T-cell (primary cell): Measurements from ENCODE around the gene KLHDC8A. TPM values are rescaled to one million over a fixed set of nuclear protein-coding genes. Genes with fewer than 3 reads are reported as not detected.

Experiments used
- ATAC-seq, 4 experiments: fragments of 200-7000 bp in 3 of 4; fragments of 150-1000 bp in 1 of 4; cut with Tn5 transposase; replicated peaks in 1 of 4; 1 replicate in 3 of 4; 2 replicates in 1 of 4; pipeline ENCODE4 v1.10.0; 2021; ENCODE audit warnings: moderate library complexity in 3 of 4, mild to moderate bottlenecking in 2 of 4, moderate number of reproducible peaks in 1 of 4
- CTCF ChIA-PET, 2 donors: fragments of 300-600 bp; sonication (Branson Sonifier 250); formaldehyde crosslinking; loops; one replicate each; lab custom pipeline; 2022; ENCODE audit warnings: antibody characterized with exemption in 2 of 2; lab: Charles Lee
- POLR2A ChIA-PET, 2 donors: fragments of 300-600 bp; sonication (Branson Sonifier 250); formaldehyde crosslinking; loops; one replicate each; lab custom pipeline; 2022; ENCODE audit warnings: antibody characterized with exemption in 2 of 2; lab: Charles Lee
- DNase-seq, 35 experiments: peaks; one replicate each; pipeline versions ENCODE4 v3.0.0 to v3.0.0-alpha.2; 2013 to 2023
- H3K27ac ChIP-seq: one replicate; pipeline ENCODE4 v1.5.1; 2013; ENCODE audit warnings: low read length
- H3K27me3 ChIP-seq, 2 experiments: replicated peaks in 1 of 2; 1 replicate in 1 of 2; 2 replicates in 1 of 2; pipeline versions ENCODE4 v1.6.1 to v1.7.0; 2013; ENCODE audit warnings: low read length in 1 of 2, mixed read lengths in 1 of 2; ENCODE audit not compliant: control insufficient read depth in 2 of 2, insufficient read depth in 2 of 2; ENCODE audit errors: extremely low read depth in 1 of 2
- H3K36me3 ChIP-seq, 2 donors: 1 replicate in 1 of 2; 2 replicates in 1 of 2; pipeline versions ENCODE4 v1.6.1 to v1.7.0; 2013; ENCODE audit warnings: low read length in 1 of 2; ENCODE audit not compliant: control insufficient read depth in 2 of 2, insufficient read depth in 1 of 2; ENCODE audit errors: extremely low read depth in 1 of 2
- H3K4me1 ChIP-seq, 2 experiments: 1 replicate in 1 of 2; 2 replicates in 1 of 2; pipeline versions ENCODE4 v1.6.1 to v1.7.0; 2013; ENCODE audit warnings: low read length in 2 of 2, mixed read lengths in 1 of 2; ENCODE audit not compliant: insufficient read depth in 2 of 2, control insufficient read depth in 1 of 2; ENCODE audit errors: extremely low read depth in 1 of 2
- H3K4me3 ChIP-seq, 2 donors: 1 replicate in 1 of 2; 2 replicates in 1 of 2; pipeline versions ENCODE4 v1.5.1 to v1.7.0; 2013; ENCODE audit warnings: mild to moderate bottlenecking in 2 of 2, low read length in 1 of 2, moderate library complexity in 1 of 2; ENCODE audit not compliant: control insufficient read depth in 1 of 2; ENCODE audit errors: extremely low read depth in 1 of 2
- H3K9me3 ChIP-seq: 2 replicates; pipeline ENCODE4 v1.7.0; 2013
- H3K27ac Mint-ChIP-seq, 2 donors: one replicate each; pipeline ENCODE4 v1.8.0; 2020 to 2021; ENCODE audit warnings: mild to moderate bottlenecking in 2 of 2, mixed read lengths in 2 of 2
- H3K27me3 Mint-ChIP-seq, 2 donors: one replicate each; pipeline ENCODE4 v1.8.0; 2021 to 2022; ENCODE audit warnings: mixed read lengths in 2 of 2
- H3K36me3 Mint-ChIP-seq: one replicate; pipeline ENCODE4 v1.8.0; 2021; ENCODE audit warnings: mixed read lengths
- H3K4me1 Mint-ChIP-seq, 3 donors: one replicate each; pipeline ENCODE4 v1.8.0; 2020 to 2022; ENCODE audit warnings: mixed read lengths in 3 of 3, mild to moderate bottlenecking in 1 of 3
- H3K4me3 Mint-ChIP-seq, 3 donors: one replicate each; pipeline ENCODE4 v1.8.0; 2020 to 2022; ENCODE audit warnings: mild to moderate bottlenecking in 3 of 3, mixed read lengths in 3 of 3, moderate library complexity in 3 of 3
- H3K9me3 Mint-ChIP-seq, 3 donors: one replicate each; pipeline ENCODE4 v1.8.0; 2020 to 2022; ENCODE audit warnings: mixed read lengths in 3 of 3
- WGBS: methylation state at CpG from one replicate; pipeline ENCODE4 v1.1.5; 2013; ENCODE audit warnings: missing lambda C conversion rate; ENCODE audit not compliant: insufficient coverage; 5-methylcytosine and 5-hydroxymethylcytosine counted together
- total RNA-seq, 35 experiments: library from RNA in 6 of 35; stranded (reverse) in 6 of 35; fragments of 120-200 nt in 1 of 35; gene quantifications; one replicate each; pipeline versions ENCODE4 v1.2.1 to v1.2.4 and lab custom pipeline; 2013 to 2026

The KLHDC8A gene
- total RNA-seq, 5 donors from 2014 or later (not counting 1 experiment from before 2014, with no cell fraction given): 0.30 TPM; not detected in 4

DNA sequence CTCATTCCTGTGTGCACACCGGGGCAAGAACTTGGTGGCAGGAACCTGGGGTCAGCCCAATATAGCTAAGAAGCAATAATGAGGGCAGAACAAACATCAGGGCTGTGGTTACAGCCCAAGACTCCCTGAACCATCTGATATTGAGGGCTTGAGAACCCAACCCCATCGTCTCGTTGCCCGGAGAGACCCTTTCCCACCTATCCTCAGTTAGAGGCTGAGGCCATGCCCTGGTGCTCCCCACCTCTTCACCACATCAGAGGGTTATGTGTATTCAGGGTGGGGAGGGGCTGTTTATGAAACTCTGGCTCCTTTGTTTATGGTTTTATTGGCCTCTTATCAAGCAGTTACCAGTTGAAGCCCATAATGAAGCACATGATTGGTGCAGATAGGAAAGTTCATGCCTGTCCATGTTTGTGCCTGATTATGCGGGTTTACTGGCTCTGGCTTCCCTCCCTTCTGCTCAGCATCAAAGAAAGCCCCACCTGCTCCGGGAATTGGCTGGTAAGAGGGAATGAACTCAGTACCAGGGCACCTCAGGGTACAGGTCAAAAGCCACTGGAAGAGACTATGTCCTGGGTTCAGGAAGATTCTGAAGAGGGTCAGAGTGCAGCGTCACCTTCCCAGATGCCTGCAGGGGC lies 49.7 kb downstream of the KLHDC8A start:
- ChIA-PET CTCF (interaction anchor here in 1 of 2 donors (0.6 to 0.8 kb wide), 2 partner anchors 14 to 18 kb away, joined by 3 read pairs; no protein-coding TSS in a partner anchor), POLR2A (no interaction called here)
- ATAC-seq (no peak), DNase-seq (no peak)
- no peak overlapping the region for H3K4me3 Mint-ChIP-seq
- H3K27me3 ChIP-seq: no peaks in the 10 kb centered on the region
- no peak overlapping the region for H3K27ac ChIP-seq
- peaks cover 61 to 75% (median 68%) of the 10 kb centered on the region in 3 donors for H3K4me1 Mint-ChIP-seq
- no peaks in the 10 kb centered on the region for H3K27me3 Mint-ChIP-seq
- peaks cover 2 to 61% of the 10 kb centered on the region in 2 experiments for H3K4me1 ChIP-seq
- no peaks in the 10 kb centered on the region for H3K9me3 Mint-ChIP-seq
- peaks cover 73% of the 10 kb centered on the region for H3K36me3 Mint-ChIP-seq
- H3K36me3 ChIP-seq: peaks cover 31 to 95% of the 10 kb centered on the region in 2 donors
- H3K9me3 ChIP-seq: no peaks in the 10 kb centered on the region
- H3K4me3 ChIP-seq: no peak overlapping the region
- WGBS: 71% methylated on average over 1 of the region's 7 CpGs
- peak overlapping the region; percentile 57 to 81 for H3K27ac Mint-ChIP-seq

- no peak overlapping the region for H3K4me3 Mint-ChIP-seq
- POLR2A ChIA-PET: no interaction called here
These were observed 52.0 kb downstream of the KLHDC8A start for GRCh38 chr1:205304695-205305070.

GRCh38 chr1:205304046-205304694 lies 52.6 kb downstream of the KLHDC8A start:
- peaks cover 52 to 64% (median 63%) of the 10 kb centered on the region in 3 donors for H3K4me1 Mint-ChIP-seq
- no peak overlapping the region for H3K27ac ChIP-seq

More at GRCh38 chr1:205304695-205305070, 52.0 kb downstream of the KLHDC8A start:
- CTCF ChIA-PET: no interaction called here
- no peak for DNase-seq
- Histone ChIP-seq H3K9me3 (no peaks in the 10 kb centered on the region), H3K27ac (no peak overlapping the region), H3K36me3 (peaks cover 22 to 81% of the 10 kb centered on the region in 2 donors), H3K27me3 (no peaks in the 10 kb centered on the region), H3K4me3 (no peak overlapping the region), H3K4me1 (peaks cover 0 to 49% of the 10 kb centered on the region in 2 experiments)
- no peaks in the 10 kb centered on the region for H3K27me3 Mint-ChIP-seq
- ATAC-seq: peak in 3 of 4 experiments; percentile 32 to 59 (median 55)
- no CpG with 5 or more reads among the region's 1 CpG for WGBS
- H3K36me3 Mint-ChIP-seq: peaks cover 54% of the 10 kb centered on the region
- no peaks in the 10 kb centered on the region for H3K9me3 Mint-ChIP-seq
- peak overlapping the region; percentile 64 to 79 for H3K27ac Mint-ChIP-seq
- peaks cover 49 to 68% (median 63%) of the 10 kb centered on the region in 3 donors for H3K4me1 Mint-ChIP-seq

GRCh38 chr1:205303247-205303888 lies 53.4 kb downstream of the KLHDC8A start:
- Histone ChIP-seq H3K27me3 (no peaks in the 10 kb centered on the region), H3K27ac (no peak overlapping the region), H3K9me3 (no peaks in the 10 kb centered on the region), H3K36me3 (peaks cover 22 to 68% of the 10 kb centered on the region in 2 donors), H3K4me3 (no peak overlapping the region), H3K4me1 (peaks cover 0 to 45% of the 10 kb centered on the region in 2 experiments)
- Mint-ChIP-seq H3K27me3 (no peaks in the 10 kb centered on the region), H3K27ac (no peak overlapping the region), H3K4me3 (no peak overlapping the region), H3K36me3 (peaks cover 47% of the 10 kb centered on the region), H3K4me1 (peaks cover 54 to 67% (median 64%) of the 10 kb centered on the region in 3 donors), H3K9me3 (no peaks in the 10 kb centered on the region)
- 95% methylated on average over 12 of the region's 20 CpGs for WGBS
- ATAC-seq: no peak
- POLR2A ChIA-PET: no interaction called here
- no peak for DNase-seq
- CTCF ChIA-PET: interaction anchor here (0.6 to 1.4 kb wide), 2 partner anchors 12 to 15 kb away, joined by 5 to 10 read pairs; no protein-coding TSS in a partner anchor

More at GRCh38 chr1:205304046-205304694, 52.6 kb downstream of the KLHDC8A start:
- Mint-ChIP-seq H3K4me3 (no peak overlapping the region), H3K36me3 (peaks cover 51% of the 10 kb centered on the region), H3K9me3 (no peaks in the 10 kb centered on the region), H3K27ac (peak overlapping the region; percentile 64 to 79), H3K27me3 (no peaks in the 10 kb centered on the region)
- POLR2A ChIA-PET: no interaction called here
- Histone ChIP-seq H3K36me3 (peaks cover 22 to 76% of the 10 kb centered on the region in 2 donors), H3K9me3 (no peaks in the 10 kb centered on the region), H3K4me3 (no peak overlapping the region), H3K27me3 (no peaks in the 10 kb centered on the region), H3K4me1 (peaks cover 0 to 48% of the 10 kb centered on the region in 2 experiments)
- CTCF ChIA-PET: interaction anchor here in 1 of 2 donors (1.4 kb wide), 1 partner anchor 11 kb away, joined by 5 read pairs; no protein-coding TSS in a partner anchor
- WGBS: 93% methylated on average over 17 of the region's 19 CpGs
- DNase-seq: no peak
- no peak for ATAC-seq

DNA sequence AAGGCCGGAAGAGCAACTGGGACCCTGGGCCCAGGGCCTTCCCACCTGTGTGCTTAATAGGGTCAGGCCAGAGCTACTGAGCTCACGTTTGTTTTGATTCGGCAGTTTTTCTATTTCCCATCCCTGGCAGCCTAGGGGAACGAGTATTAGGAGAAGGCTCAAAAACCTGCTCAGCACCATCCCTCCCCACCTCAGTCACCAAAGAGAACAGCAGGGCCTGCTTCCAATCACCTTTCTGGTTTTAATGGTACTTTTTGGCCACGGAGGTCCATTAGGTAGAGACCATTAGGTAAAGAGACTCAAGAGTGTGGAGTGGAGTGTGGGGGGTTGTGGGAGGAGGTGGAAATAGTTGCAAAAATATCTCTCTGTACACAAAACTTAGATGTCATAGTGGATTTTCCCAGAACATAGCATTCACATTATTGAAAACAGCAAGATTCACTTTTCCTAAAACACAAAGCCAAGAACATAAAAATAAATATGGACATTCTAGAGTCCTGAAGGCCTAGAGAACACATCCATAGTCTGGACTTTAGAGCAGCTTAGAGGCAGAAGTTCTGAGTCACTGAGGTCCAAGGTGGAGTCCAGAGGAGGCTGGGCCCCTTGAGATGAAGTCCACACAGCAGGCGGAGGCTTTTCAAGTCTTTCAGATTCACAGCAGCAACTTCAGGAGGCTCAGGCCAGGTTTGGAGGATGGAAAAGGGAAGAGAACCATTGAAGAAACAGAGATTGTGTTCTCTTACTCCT lies 54.7 kb downstream of the KLHDC8A start:
- H3K27me3 Mint-ChIP-seq: no peaks in the 10 kb centered on the region
- no peak overlapping the region for H3K4me3 Mint-ChIP-seq
- ATAC-seq: no peak
- no CpG with 5 or more reads among the region's 6 CpGs for WGBS
- H3K27ac ChIP-seq: peak overlapping the region; percentile 7
- H3K27me3 ChIP-seq: no peaks in the 10 kb centered on the region
- POLR2A ChIA-PET: no interaction called here
- H3K4me1 Mint-ChIP-seq: peaks cover 55 to 69% (median 63%) of the 10 kb centered on the region in 3 donors
- H3K27ac Mint-ChIP-seq: peak overlapping the region; percentile 59 to 75
- H3K9me3 ChIP-seq: no peaks in the 10 kb centered on the region
- H3K36me3 ChIP-seq: peaks cover 14 to 54% of the 10 kb centered on the region in 2 donors
- H3K4me3 ChIP-seq: no peak overlapping the region
- H3K9me3 Mint-ChIP-seq: no peaks in the 10 kb centered on the region
- peaks cover 35% of the 10 kb centered on the region for H3K36me3 Mint-ChIP-seq
- H3K4me1 ChIP-seq: peaks cover 0 to 41% of the 10 kb centered on the region in 2 experiments
- CTCF ChIA-PET: no interaction called here
- DNase-seq: no peak
